SK-MEL-5 (cell line): Measurements from ENCODE around the gene IFITM1. TPM values are rescaled to one million over a fixed set of nuclear protein-coding genes. Genes with fewer than 3 reads are reported as not detected.
"Not testable (repeated sequence)": the region's sequence is repeated elsewhere in the genome, so short reads cannot be mapped to it uniquely, and the experiment has no call there.

ENCODE experiments used
- DNase-seq: peaks from one replicate; pipeline ENCODE4 v3.0.0-alpha.2; 2016; ENCODE audit warnings: low read depth, low spot score
- in situ Hi-C: cut with HindIII; loops from 2 replicates; pipeline ENCODE4 v1.10.0; 2016; ENCODE audit warnings: low sequenced_read_pairs, high pct_unique_total_duplicates, low pct_unique_long_range_greater_than_20kb
- polyA plus RNA-seq, 2 experiments: library from polyadenylated mRNA; depleted of rRNA; stranded (reverse); fragments of >200 nt; gene quantifications; 2 replicates each; pipeline ENCODE4 v1.2.3, GENCODE V29; 2015
- total RNA-seq: library from RNA; depleted of rRNA; stranded (reverse); fragments of >200 nt; shearing (Covaris generic); gene quantifications from 2 replicates; pipeline ENCODE4 v1.2.3, GENCODE V29; 2014; rRNA removed

IFITM1 gene
- total RNA-seq = 0.32 and 0.79 TPM in 2 replicates
- 0.23 and 0.33 TPM in 2 replicates for polyA plus RNA-seq (2015; cell fraction: cytosol; rRNA removed)
- 1.2 TPM in 1 of 2 replicates, not detected in the other for polyA plus RNA-seq (2015; cell fraction: nucleus; rRNA removed)

DNA sequence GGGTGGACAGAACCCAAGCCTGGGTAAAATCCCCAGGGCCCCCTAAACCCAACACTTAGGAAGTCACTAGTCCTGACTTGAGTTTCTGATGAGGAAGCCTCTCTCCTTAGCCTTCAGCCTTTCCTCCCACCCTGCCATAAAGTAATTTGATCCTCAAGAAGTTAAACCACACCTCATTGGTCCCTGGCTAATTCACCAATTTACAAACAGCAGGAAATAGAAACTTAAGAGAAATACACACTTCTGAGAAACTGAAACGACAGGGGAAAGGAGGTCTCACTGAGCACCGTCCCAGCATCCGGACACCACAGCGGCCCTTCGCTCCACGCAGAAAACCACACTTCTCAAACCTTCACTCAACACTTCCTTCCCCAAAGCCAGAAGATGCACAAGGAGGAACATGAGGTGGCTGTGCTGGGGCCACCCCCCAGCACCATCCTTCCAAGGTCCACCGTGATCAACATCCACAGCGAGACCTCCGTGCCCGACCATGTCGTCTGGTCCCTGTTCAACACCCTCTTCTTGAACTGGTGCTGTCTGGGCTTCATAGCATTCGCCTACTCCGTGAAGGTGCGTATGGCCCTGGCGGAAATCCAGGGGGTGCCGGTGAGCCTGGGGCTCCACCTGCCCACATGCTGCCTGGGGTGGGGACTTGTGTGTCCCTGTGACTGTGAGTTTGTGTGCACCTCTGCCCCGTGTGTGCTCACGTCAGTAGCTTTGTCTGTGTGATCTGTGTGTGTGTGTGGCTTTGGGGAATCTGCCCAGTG is at the start of gene IFITM1:
IFITM1 (plus strand) TSS at position 254 of the 767 bp plus-strand sequence; CDS start at position 385, 131 bp downstream.
- in situ Hi-C loops = no loop called here
- no peak for DNase-seq

- DNase-seq = peak; percentile 56
- in situ Hi-C loops = no loop called here
Observed at GRCh38 chr11:266676-267439, 47.0 kb upstream of the IFITM1 start.

DNA sequence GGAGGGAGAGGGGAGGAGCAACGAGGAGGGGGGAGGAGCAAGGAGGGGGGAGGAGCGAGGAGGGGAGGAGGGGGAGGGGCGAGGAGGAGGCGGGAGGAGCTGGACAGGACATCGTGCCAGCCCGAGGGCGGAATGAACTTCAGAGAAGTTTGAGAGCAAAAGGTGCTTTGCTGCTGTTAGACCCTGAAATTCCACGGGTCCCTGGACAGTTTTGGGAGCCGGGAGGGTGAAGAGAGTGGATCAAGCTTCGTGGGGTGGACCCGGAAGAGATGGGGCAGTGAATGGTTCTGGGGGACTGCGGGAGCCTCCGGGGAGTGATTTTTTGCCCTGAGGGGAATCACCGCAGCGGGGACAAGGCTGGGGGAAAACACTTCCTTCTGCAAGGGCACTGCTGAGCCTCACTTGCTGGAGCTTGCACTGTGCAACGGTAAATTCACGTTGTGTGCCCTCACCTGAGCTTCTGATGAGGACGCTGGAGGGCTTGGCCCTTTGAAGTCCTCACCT is 46.3 kb upstream of the IFITM1 start:
- DNase-seq = peak; percentile 51
- in situ Hi-C loops = no loop called here

DNA sequence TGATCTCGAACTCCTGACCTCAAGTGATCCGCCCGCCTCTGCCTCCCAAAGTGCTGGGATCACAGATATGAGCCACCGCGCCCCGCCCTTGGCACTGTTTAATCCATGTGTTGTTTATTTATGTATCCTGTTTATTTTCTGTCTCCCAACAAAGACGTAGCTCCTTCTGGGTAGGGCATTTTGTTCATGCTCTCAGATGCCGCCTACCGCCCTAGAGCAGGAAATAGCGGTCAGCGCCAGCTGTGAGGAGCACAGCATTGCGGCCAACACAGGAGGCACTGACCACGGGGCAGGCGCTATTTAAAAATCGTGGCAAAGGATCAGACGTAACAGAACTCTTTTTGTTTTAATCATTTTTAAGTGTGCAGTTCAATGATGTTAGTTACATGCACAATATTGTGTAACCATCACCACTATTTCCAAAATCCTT is 45.1 kb upstream of the IFITM1 start:
- in situ Hi-C loops = not testable (repeated sequence)
- peak; percentile 92 for DNase-seq

GRCh38 chr11:269146-269890 is 44.5 kb upstream of the IFITM1 start:
- in situ Hi-C loops = no loop called here
- peak; percentile 80 for DNase-seq

DNA sequence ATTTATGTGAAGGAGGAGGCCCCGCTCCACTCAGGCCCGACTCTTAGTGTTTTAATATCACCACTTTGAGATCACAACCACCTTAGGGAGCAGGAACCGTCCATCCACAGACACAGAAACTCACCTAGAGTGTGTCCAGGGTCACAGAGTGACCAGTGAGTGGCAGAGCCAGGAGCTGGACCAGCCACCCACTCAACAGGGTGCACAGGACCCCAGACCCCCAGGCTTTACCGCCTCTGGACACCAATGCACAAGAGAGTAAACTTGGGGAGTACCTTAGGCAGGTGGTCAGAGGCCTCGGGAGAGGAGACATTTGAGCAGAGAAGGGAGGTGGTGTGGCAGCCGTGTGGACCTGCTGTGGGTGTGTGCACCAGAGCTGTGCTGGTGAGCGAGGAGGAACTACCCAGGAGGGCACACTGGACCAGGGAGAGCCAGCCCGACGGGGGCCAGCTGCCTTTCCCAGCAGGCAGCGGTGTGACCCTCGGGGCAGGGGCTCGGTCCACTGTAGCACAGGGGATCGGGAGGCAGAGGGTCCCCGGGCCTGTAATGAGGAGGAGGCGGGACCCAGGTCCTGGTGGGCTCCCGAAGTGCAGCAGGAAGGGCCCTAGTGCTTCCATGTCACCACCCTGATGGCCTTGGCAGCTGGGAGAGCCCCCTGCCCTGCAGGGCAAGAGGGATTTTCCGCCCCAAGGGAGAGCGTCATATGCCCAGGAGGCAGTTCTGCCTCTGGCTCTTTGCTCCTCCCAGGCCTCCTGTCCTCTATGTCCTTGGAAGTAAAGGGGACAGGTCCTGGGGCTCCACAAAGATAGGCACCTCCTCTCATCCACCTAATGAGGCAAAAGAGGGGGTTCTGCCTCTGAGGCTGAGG is 43.2 kb upstream of the IFITM1 start:
- in situ Hi-C loops = no loop called here

DNA sequence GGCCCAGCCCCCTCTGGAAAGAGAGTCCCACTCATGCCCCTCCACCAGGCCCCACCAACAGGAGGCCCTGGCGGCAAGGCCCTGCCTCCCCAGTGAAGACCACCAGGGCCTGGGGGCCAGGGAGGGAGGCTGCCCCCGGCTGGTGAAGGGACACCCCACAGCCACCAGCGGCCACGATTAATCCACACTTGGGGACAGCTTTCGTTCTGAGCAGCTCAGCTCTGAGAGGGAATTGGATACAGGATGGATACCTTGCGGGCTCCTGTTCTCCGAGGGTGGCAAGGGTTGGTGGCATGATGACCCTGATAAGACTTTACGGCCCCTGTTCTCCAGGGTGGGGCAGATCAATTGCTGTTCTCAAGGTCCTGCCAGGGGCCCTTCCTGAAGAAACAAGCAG is 42.5 kb upstream of the IFITM1 start:
- DNase-seq = no peak
- in situ Hi-C loops = no loop called here

More for the DNA sequence above, 43.2 kb upstream of the IFITM1 start:
- no peak for DNase-seq

DNA sequence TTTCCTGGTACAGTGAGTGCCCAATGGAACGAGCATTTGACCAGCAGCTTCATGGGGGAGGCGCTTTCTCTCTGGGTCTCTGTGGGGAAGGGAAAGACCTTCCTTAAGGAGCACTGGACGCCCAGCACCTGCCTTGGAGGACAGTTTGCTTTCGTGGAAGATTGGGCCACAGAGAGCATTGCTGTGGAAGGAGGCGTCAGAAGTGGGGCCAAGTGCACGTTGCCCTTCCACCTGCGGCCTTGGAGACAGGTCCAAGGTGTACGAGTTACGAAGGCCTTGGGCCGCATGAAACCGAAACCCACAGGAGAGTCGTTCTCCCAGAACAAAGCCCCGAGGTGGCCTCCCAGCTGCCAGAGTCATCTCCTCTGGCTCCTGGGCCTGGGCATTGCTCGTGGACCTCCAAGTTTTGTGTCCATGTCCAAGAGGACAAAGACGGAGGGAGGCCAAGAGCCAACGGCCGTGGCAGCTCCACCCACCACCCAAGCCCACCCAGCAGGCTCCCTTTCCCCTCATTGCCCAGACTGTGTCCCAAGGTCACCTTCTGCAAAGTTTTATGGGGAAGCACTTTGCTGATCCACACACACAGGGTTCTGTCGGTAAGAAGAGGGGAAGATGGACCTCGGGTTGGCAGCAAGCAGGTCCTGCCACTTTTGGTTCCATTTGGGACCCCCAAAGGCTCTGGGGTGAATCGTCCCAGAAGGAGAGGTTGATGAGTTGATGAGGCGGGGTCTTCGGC is 41.5 kb upstream of the IFITM1 start:
- in situ Hi-C loops = no loop called here
- DNase-seq = no peak

GRCh38 chr11:272931-273198 is 41.0 kb upstream of the IFITM1 start:
- in situ Hi-C loops = no loop called here
- no peak for DNase-seq

DNA sequence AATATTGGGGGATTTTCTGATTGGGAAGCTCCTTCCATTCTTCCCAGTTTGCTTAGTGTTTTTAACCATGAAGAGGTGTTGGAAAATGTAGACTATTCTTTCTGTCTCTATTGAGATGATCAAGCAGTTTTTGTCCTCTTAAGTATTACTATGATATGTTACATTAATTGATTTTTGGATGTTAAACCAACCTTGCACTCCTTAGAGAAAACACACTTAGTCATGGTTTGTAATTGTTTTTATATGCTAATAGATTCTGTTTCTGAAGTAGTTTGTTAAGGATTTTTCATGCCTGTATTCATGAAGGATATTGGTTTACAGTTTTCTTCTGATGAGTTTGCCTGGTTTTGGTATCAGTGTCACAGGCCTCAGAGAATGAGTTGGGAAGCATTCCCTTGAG is 37.6 kb upstream of the IFITM1 start:
- DNase-seq = no peak
- in situ Hi-C loops = no loop called here

GRCh38 chr11:278001-278951 is 35.6 kb upstream of the IFITM1 start, which contains the start of gene NLRP6:
Gene NLRP6, plus strand, starts transcription at chr11:278407. Its CDS starts 163 bp downstream, at chr11:278570.
- in situ Hi-C loops = no loop called here
- DNase-seq = no peak

- in situ Hi-C loops = no loop called here
- no peak for DNase-seq
Observed at GRCh38 chr11:279040-279965, 34.5 kb upstream of the IFITM1 start.

DNA sequence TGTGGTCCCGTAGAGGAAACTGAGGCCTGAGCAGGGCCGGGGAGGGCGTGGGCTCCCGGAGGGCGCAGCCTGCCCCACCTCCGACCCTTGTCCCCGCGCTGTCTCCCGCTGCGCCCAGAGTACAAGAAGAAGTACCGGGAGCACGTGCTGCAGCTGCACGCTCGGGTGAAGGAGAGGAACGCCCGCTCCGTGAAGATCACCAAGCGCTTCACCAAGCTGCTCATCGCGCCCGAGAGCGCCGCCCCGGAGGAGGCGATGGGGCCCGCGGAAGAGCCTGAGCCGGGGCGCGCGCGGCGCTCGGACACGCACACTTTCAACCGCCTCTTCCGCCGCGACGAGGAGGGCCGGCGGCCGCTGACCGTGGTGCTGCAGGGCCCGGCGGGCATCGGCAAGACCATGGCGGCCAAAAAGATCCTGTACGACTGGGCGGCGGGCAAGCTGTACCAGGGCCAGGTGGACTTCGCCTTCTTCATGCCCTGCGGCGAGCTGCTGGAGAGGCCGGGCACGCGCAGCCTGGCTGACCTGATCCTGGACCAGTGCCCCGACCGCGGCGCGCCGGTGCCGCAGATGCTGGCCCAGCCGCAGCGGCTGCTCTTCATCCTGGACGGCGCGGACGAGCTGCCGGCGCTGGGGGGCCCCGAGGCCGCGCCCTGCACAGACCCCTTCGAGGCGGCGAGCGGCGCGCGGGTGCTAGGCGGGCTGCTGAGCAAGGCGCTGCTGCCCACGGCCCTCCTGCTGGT is 33.7 kb upstream of the IFITM1 start:
- no peak for DNase-seq
- in situ Hi-C loops = no loop called here
